ENCODE measurements around the gene H19. TPM values are rescaled to one million over a fixed set of nuclear protein-coding genes. Genes with fewer than 3 reads are reported as not detected.
A peak's percentile ranks its signal among the peaks of the same experiment; 100 is the strongest.

H19 gene
- total RNA-seq, 1 donor from 2014 or later: 420 TPM

DNA sequence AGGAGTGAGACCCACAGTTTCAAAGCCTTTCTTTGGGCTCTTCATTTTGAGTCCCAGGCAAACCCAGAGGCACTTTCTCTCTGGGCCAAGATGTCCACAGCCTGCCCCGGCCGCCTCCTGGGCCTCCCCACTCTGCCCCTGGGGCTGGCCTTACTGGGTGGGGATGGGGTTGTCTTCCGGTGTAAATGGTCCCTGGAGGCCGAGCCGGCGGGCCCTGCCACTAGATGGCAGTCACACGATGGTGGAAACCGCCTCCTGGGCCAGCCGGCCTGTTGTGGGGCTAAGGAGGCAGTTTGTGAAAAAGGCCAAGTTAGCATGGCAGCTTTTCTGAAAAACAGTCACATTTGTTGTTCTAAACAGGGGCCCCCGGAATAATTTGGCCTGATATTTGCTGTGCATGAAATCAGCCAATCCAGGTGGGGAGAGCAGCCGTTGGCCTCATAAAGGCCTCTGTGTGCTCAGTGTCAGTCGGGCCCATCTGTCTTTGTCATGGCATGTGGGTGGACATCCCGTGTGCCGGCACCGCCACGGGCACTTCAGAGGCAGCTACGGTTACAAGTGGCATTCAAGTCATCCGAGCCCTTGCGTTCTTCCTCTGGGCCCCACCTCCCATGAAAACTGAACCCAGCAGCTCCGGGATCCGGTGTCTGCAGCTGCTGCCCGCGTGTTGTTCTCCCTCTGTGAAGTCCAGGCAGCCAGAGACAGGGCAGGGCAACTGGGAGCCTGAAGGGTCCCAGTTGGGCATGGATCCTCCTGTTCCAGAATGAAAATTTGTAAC is 44.0 kb downstream of the H19 start:
- ATAC-seq (ENCODE audit: poor library complexity) (peak; percentile 74), DNase-seq (peak; percentile 56)
- intact Hi-C loops (cut with DNase I): no loop called here

DNA sequence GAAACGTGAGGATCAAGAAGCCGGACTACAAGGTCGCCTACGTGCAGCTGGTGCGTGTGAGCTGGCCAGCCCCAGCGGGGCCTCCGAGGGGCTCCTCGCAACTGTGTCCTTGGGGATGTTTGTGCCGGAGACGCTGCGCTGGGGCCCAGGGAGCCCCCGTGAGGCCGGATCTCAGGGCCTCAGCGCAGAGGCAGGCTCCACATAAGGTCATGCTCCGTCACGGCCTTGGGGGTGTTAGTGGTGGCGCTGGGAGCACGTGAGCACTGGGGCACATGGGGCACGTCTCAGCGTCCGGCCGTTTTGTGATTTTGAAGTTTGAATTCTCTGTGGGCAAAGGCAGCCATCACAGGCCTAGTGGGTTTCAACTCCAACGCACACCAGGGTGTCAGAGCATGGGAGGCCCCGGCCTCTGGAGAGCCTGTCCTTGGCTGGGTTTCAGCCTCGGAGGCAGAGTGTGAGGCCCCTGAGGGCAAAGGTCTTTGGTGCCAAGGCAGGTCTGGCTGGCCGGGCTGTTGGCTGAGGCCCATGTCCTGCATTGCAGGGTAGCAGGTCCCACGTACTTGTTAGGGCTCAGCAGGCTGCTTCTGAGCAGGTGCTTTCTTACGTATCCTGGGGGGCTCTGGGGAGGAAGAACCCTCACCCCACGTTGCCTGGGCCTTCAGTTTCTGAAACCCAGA is 44.7 kb downstream of the H19 start:
- DNase-seq: peak; percentile 33
- intact Hi-C loops (cut with DNase I): no loop called here
- no peak for ATAC-seq (ENCODE audit: poor library complexity)

DNA sequence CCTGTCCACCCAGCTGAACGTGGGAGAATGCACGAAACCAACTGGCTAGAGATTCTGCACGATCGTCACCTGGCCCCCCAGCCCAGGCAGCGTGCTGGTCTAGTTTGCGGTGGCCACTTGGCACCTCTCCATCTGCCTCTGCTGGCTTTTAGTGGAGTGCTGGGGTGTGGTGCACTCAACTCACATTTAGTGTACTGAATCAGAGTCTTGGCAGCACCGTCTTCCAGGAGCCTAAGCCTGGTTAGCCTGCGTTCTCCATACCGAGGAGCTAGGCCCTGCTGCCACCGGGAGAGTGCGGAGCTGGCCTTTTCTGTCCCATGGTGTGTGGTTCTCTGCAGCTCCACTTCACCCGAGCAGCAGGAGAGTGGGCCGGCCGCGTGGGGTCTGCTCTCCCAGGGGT is 47.7 kb downstream of the H19 start:
- intact Hi-C loops (cut with DNase I): no loop called here
- DNase-seq (no peak), ATAC-seq (ENCODE audit: poor library complexity) (no peak)

DNA sequence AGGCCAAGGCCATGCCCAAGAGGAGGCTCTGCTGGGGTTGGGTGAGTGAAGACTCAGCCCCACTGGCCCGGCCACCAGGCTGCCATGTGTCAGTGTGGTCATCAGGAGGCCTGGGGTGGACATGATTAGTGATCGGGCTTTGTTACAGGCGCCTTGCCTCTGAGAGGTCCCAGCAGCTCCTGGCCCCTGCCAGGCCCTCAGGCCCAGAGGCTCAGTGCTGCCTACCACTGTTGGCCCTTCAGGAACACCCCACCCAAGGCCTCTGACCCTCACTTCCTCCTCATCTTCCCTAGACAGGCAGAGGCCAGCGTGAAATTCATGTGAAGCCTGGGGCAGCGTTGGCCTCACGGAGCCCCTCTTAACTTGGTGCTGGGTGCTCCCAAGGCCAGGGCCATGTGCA is 48.3 kb downstream of the H19 start:
- no peak for ATAC-seq (ENCODE audit: poor library complexity)
- DNase-seq: peak; percentile 37
- intact Hi-C loops (cut with DNase I): no loop called here

DNA sequence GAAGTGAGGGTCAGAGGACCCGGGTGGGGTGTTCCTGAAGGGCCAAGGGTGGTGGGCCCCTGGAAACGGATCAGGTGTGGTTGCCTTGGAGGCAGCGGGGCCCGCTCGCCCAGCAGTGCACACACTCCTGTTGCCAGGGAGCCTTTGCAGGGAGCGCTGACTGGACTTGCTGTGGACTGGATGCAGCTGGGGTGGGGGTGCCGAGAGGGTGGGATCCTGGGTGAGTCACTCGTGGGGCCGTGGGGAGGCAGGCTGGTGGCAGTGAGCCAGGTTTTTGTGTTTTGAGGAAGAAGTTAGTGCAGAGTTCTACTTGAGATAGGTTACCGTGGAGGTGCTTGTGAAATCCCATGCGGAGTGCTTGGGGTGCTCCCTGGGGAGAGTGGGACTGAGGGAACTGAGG is 49.3 kb downstream of the H19 start:
- ATAC-seq (ENCODE audit: poor library complexity) (peak; percentile 33), DNase-seq (peak; percentile 67)
- intact Hi-C loops (cut with DNase I): no loop called here

DNA sequence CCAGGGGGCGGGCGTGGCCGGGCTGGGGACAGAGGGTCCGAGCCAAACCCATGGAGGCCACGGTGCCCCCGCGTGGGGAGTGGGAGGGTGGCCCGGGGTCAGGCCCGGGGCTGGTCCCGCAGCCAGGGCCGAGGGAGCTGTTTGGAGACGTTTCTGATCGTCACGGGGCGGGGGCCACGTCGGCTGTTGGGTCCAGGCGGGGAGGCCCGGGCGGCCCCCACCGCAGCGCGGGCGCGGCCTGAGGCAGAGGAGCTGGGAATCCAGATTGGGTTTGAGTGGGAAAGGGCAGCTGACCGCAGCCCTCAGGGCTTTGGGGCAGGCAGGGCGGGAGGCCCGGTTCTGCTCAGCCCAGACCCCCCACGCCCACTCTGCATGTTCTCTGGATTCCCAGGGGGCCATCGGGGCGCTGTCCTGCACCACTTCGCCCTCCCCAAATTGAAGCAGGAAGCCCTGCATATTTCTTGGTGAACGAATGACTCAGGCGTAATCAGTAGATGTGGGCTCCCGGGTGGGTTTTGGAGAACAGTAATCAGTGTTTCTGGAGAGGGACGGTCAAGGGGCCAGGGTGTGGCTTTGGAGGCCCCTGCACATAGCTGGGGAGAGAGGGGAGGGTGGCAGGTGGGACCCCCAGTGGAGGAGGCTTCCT is 49.9 kb downstream of the H19 start:
- DNase-seq: no peak
- ATAC-seq (ENCODE audit: poor library complexity): peak; percentile 54
- intact Hi-C loops (cut with DNase I): no loop called here

- intact Hi-C loops (cut with DNase I): no loop called here
- peak; percentile 43 for DNase-seq
Measured at GRCh38 chr11:1946812-1947484, 50.7 kb downstream of the H19 start, which contains the start of gene MRPL23. Gene MRPL23 (plus strand): TSS chr11:1947332. CDS start chr11:1947363, 31 bp downstream.

More at GRCh38 chr11:1946812-1947484, 50.7 kb downstream of the H19 start, which contains the start of gene MRPL23:
- peak; percentile 83 for ATAC-seq (ENCODE audit: poor library complexity)

Other genes with a start within 250 kb of the H19 start
- 1.1 TPM for gene IFITM10, start 247.2 kb downstream of the H19 start, total RNA-seq
- gene CTSD, start 233.9 kb downstream of the H19 start, total RNA-seq: 986 TPM
- gene SYT8, start 162.9 kb downstream of the H19 start, total RNA-seq: not detected
- not detected for gene TNNI2, start 158.9 kb downstream of the H19 start, total RNA-seq
- gene LSP1, start 144.8 kb downstream of the H19 start, total RNA-seq: 23.0 TPM
- 5.8 TPM for gene PRR33, start 105.9 kb downstream of the H19 start, total RNA-seq
- 35.7 TPM for gene TNNT3, start 78.1 kb downstream of the H19 start, total RNA-seq
- 99.3 TPM for gene MRPL23, start 50.5 kb downstream of the H19 start, total RNA-seq
- gene IGF2, start 141.5 kb upstream of the H19 start, total RNA-seq: 79.9 TPM
- not detected for gene INS, start 163.4 kb upstream of the H19 start, total RNA-seq
- gene TH, start 174.0 kb upstream of the H19 start, total RNA-seq: not detected